HL-60/S4 (cell line): Measurements from ENCODE around the gene GSTCD.
"Not testable (repeated sequence)": the region's sequence is repeated elsewhere in the genome, so short reads cannot be mapped to it uniquely, and the experiment has no call there.

Experiments
- in situ Hi-C: fragments of 300-500 bp; cut with MboI; formaldehyde crosslinking; loops from 2 replicates; pipeline ENCODE4 v1.14.3; 2022; ENCODE audit warnings: low sequenced_read_pairs

Gene GSTCD

GRCh38 chr4:105708181-105709080 is at the start of gene GSTCD, which contains the start of gene INTS12:
GSTCD (plus strand) TSS chr4:105708784; CDS start chr4:105717614, 8,830 bp downstream.
INTS12 (minus strand) TSS chr4:105708689; CDS start chr4:105700005, 8,684 bp downstream.
- in situ Hi-C loops: no loop called here

- in situ Hi-C loops: no loop called here
Measured at GRCh38 chr4:105659190-105659589, 49.4 kb upstream of the GSTCD start.

- in situ Hi-C loops: no loop called here
Measured at GRCh38 chr4:105661028-105661427, 47.6 kb upstream of the GSTCD start.

GRCh38 chr4:105662935-105663675 is 45.5 kb upstream of the GSTCD start:
- in situ Hi-C loops: no loop called here

GRCh38 chr4:105666693-105667092 is 41.9 kb upstream of the GSTCD start:
- in situ Hi-C loops: no loop called here

- in situ Hi-C loops: no loop called here
Measured at GRCh38 chr4:105670684-105671083, 37.9 kb upstream of the GSTCD start.

- in situ Hi-C loops: no loop called here
Measured at GRCh38 chr4:105671301-105671700, 37.3 kb upstream of the GSTCD start.

GRCh38 chr4:105674011-105674410 is 34.6 kb upstream of the GSTCD start:
- in situ Hi-C loops: no loop called here

GRCh38 chr4:105677709-105678108 is 30.9 kb upstream of the GSTCD start:
- in situ Hi-C loops: no loop called here

GRCh38 chr4:105679186-105679585 is 29.4 kb upstream of the GSTCD start:
- in situ Hi-C loops: no loop called here

- in situ Hi-C loops: no loop called here
Measured at GRCh38 chr4:105683038-105683437, 25.5 kb upstream of the GSTCD start.

- in situ Hi-C loops: no loop called here
Measured at GRCh38 chr4:105686571-105686970, 22.0 kb upstream of the GSTCD start.

- in situ Hi-C loops: not testable (repeated sequence)
Measured at GRCh38 chr4:105694812-105695211, 13.8 kb upstream of the GSTCD start.

- in situ Hi-C loops: not testable (repeated sequence)
Measured at GRCh38 chr4:105695832-105696231, 12.8 kb upstream of the GSTCD start.

GRCh38 chr4:105698607-105699006 is 10.0 kb upstream of the GSTCD start:
- in situ Hi-C loops: no loop called here

GRCh38 chr4:105707782-105708180 is 803 bp upstream of the GSTCD start:
- in situ Hi-C loops: no loop called here

- in situ Hi-C loops: no loop called here
Measured at GRCh38 chr4:105709081-105709450, 482 bp downstream of the GSTCD start.

GRCh38 chr4:105710012-105710600 is 1.5 kb downstream of the GSTCD start:
- in situ Hi-C loops: no loop called here

- in situ Hi-C loops: no loop called here
Measured at GRCh38 chr4:105710678-105711077, 2.1 kb downstream of the GSTCD start.

- in situ Hi-C loops: no loop called here
Measured at GRCh38 chr4:105712766-105713165, 4.2 kb downstream of the GSTCD start.

GRCh38 chr4:105714071-105714521 is 5.5 kb downstream of the GSTCD start:
- in situ Hi-C loops: no loop called here
